IMR-90 (cell line): ENCODE results near the gene RNPEP. TPM values are rescaled to one million over a fixed set of nuclear protein-coding genes. Genes with fewer than 3 reads are reported as not detected.
A peak's percentile ranks its signal among the peaks of the same experiment; 100 is the strongest.

Source experiments
- ATAC-seq: fragments of 200-7000 bp; cut with Tn5 transposase; 2 replicates; pipeline ENCODE4 v1.9.1; 2020; ENCODE audit warnings: low read depth, mild to moderate bottlenecking, moderate library complexity
- BruUV-seq: library from RNA; stranded (reverse); fragments of 400-500 nt; replicated peaks from 2 replicates; lab custom pipeline; 2021; lab: Mats Ljungman, UMichigan
- CTCF ChIA-PET: fragments of 300-600 bp; formaldehyde crosslinking; extraction: SDS; loops from one replicate; lab custom pipeline; 2021; ENCODE audit warnings: antibody characterized with exemption; lab: Yijun Ruan, JAX
- POLR2A ChIA-PET: fragments of 300-600 bp; sonication (Branson Sonifier 250); formaldehyde crosslinking; loops from one replicate; lab custom pipeline; 2022; ENCODE audit warnings: antibody characterized with exemption; ENCODE audit not compliant: unreplicated experiment; lab: Charles Lee
- DNase-seq: peaks from one replicate; pipeline ENCODE4 v3.0.0; 2013
- H2AFZ ChIP-seq: replicated peaks from 2 replicates; pipeline ENCODE3; 2013; ENCODE audit warnings: low read length, mild to moderate bottlenecking; ENCODE audit not compliant: poor library complexity
- H2AK5ac ChIP-seq: 2 replicates; pipeline ENCODE4 v1.6.1; 2013; ENCODE audit warnings: low read depth, low read length, inconsistent platforms
- H2AK9ac ChIP-seq: replicated peaks from 2 replicates; pipeline ENCODE3; 2013; ENCODE audit warnings: mild to moderate bottlenecking, low read depth, low read length, moderate library complexity; ENCODE audit not compliant: poor library complexity
- H2BK120ac ChIP-seq: 2 replicates; pipeline ENCODE4 v1.6.1; 2013; ENCODE audit warnings: low read depth, low read length, inconsistent platforms
- H2BK15ac ChIP-seq: 3 replicates; pipeline ENCODE4 v1.6.1; 2013; ENCODE audit warnings: low read depth, low read length, inconsistent platforms
- H2BK20ac ChIP-seq: 2 replicates; pipeline ENCODE4 v1.6.1; 2013; ENCODE audit warnings: low read depth, mild to moderate bottlenecking, inconsistent platforms, low read length, moderate library complexity
- H2BK5ac ChIP-seq: 2 replicates; pipeline ENCODE4 v1.6.1; 2013; ENCODE audit warnings: mild to moderate bottlenecking, low read depth, low read length, inconsistent platforms; ENCODE audit not compliant: poor library complexity, severe bottlenecking
- H3K14ac ChIP-seq: replicated peaks from 2 replicates; pipeline ENCODE4 v1.6.1; 2013; ENCODE audit warnings: low read depth, low read length, inconsistent platforms
- H3K18ac ChIP-seq: 2 replicates; pipeline ENCODE4 v1.6.1; 2013; ENCODE audit warnings: low read depth, low read length, control low read depth
- H3K23ac ChIP-seq: 2 replicates; pipeline ENCODE4 v1.6.1; 2013; ENCODE audit warnings: low read depth, low read length, inconsistent platforms
- H3K27ac ChIP-seq: 2 replicates; pipeline ENCODE4 v1.5.1; 2013; ENCODE audit warnings: mild to moderate bottlenecking, control low read depth, low read length; ENCODE audit not compliant: insufficient read depth
- H3K27me3 ChIP-seq: 2 replicates; pipeline ENCODE4 v1.6.1; 2013; ENCODE audit warnings: low read length; ENCODE audit not compliant: control insufficient read depth, insufficient read depth
- H3K36me3 ChIP-seq: 2 replicates; pipeline ENCODE4 v1.6.1; 2013; ENCODE audit warnings: low read length, mixed read lengths; ENCODE audit not compliant: control insufficient read depth, insufficient read depth
- H3K4ac ChIP-seq: 2 replicates; pipeline ENCODE4 v1.6.1; 2013; ENCODE audit warnings: low read depth, low read length, inconsistent platforms
- H3K4me1 ChIP-seq: 2 replicates; pipeline ENCODE4 v1.6.1; 2013; ENCODE audit warnings: low read length, mixed read lengths; ENCODE audit not compliant: control insufficient read depth, insufficient read depth
- H3K4me2 ChIP-seq: 2 replicates; pipeline ENCODE4 v1.6.1; 2013; ENCODE audit warnings: low read depth, mild to moderate bottlenecking, control low read depth, low read length, moderate library complexity
- H3K4me3 ChIP-seq: 2 replicates; pipeline ENCODE4 v1.5.1; 2013; ENCODE audit warnings: low read depth, mild to moderate bottlenecking, control low read depth, low read length, moderate library complexity; ENCODE audit not compliant: insufficient read depth
- H3K56ac ChIP-seq: 2 replicates; pipeline ENCODE4 v1.6.1; 2013; ENCODE audit warnings: low read length, inconsistent platforms; ENCODE audit not compliant: insufficient read depth; ENCODE audit errors: extremely low read depth
- H3K79me1 ChIP-seq, 2 experiments: 2 replicates each; pipeline ENCODE4 v1.6.1; 2013; ENCODE audit warnings: low read length in 2 of 2, inconsistent platforms in 1 of 2, low read depth in 1 of 2
- H3K9ac ChIP-seq: 2 replicates; pipeline ENCODE4 v1.6.1; 2013; ENCODE audit warnings: low read depth, low read length, control low read depth
- H3K9me1 ChIP-seq: 2 replicates; pipeline ENCODE4 v1.6.1; 2013; ENCODE audit warnings: low read length, inconsistent platforms; ENCODE audit not compliant: insufficient read depth
- H3K9me3 ChIP-seq: 2 replicates; pipeline ENCODE4 v1.6.1; 2013; ENCODE audit warnings: low read length; ENCODE audit not compliant: control insufficient read depth, insufficient read depth
- H4K20me1 ChIP-seq: 2 replicates; pipeline ENCODE4 v1.6.1; 2013; ENCODE audit warnings: low read length, inconsistent platforms; ENCODE audit not compliant: insufficient read depth
- H4K5ac ChIP-seq: 2 replicates; pipeline ENCODE4 v1.6.1; 2013; ENCODE audit warnings: mild to moderate bottlenecking, low read depth, low read length, control low read depth
- H4K8ac ChIP-seq, 2 experiments: 2 replicates each; pipeline ENCODE4 v1.6.1; 2013; ENCODE audit warnings: low read depth in 2 of 2, low read length in 2 of 2, control low read depth in 1 of 2, inconsistent platforms in 1 of 2
- H4K91ac ChIP-seq: 2 replicates; pipeline ENCODE4 v1.6.1; 2013; ENCODE audit warnings: low read depth, low read length, inconsistent platforms; ENCODE audit not compliant: insufficient read depth
- BHLHE40 ChIP-seq: fragments of 150-350 bp; IDR thresholded peaks from 2 replicates; pipeline ENCODE4 v1.6.1; 2016; ENCODE audit warnings: mild to moderate bottlenecking, low read depth, low read length
- CEBPB ChIP-seq: IDR thresholded peaks from 2 replicates; pipeline ENCODE4 v1.6.1; 2012; ENCODE audit warnings: low read depth, low read length, improper control_type of control experiment
- CHD1 ChIP-seq: IDR thresholded peaks from 2 replicates; pipeline ENCODE4 v1.6.1; 2012; ENCODE audit warnings: low read depth, low read length, improper control_type of control experiment
- CTCF ChIP-seq: conservative IDR thresholded peaks from 2 replicates; pipeline ENCODE4 v1.5.1; 2012; ENCODE audit warnings: mild to moderate bottlenecking, low read depth, low read length, improper control_type of control experiment
- FOS ChIP-seq: fragments of 150-350 bp; IDR thresholded peaks from 2 replicates; pipeline ENCODE4 v1.6.1; 2016; ENCODE audit warnings: low read depth, low read length
- MAFK ChIP-seq: IDR thresholded peaks from 2 replicates; pipeline ENCODE4 v1.6.1; 2012; ENCODE audit warnings: low read depth, low read length, improper control_type of control experiment
- MAZ ChIP-seq: IDR thresholded peaks from 2 replicates; pipeline ENCODE4 v1.6.1; 2012; ENCODE audit warnings: low read depth, mild to moderate bottlenecking, low read length, improper control_type of control experiment, moderate library complexity, borderline replicate concordance
- MXI1 ChIP-seq: IDR thresholded peaks from 2 replicates; pipeline ENCODE4 v1.6.1; 2012; ENCODE audit warnings: low read depth, mild to moderate bottlenecking, low read length, moderate library complexity, borderline replicate concordance
- NFE2L2 ChIP-seq: fragments of 150-350 bp; IDR thresholded peaks from 2 replicates; pipeline ENCODE4 v1.6.1; 2016; ENCODE audit warnings: low read depth, mild to moderate bottlenecking, low read length
- POLR2A ChIP-seq: IDR thresholded peaks from 2 replicates; pipeline ENCODE4 v1.6.1; 2012; ENCODE audit warnings: mild to moderate bottlenecking, low read depth, low read length
- RAD21 ChIP-seq: IDR thresholded peaks from 2 replicates; pipeline ENCODE4 v1.6.1; 2012; ENCODE audit warnings: low read length, improper control_type of control experiment
- RCOR1 ChIP-seq: IDR thresholded peaks from 2 replicates; pipeline ENCODE4 v1.6.1; 2012; ENCODE audit warnings: mild to moderate bottlenecking, low read length, improper control_type of control experiment; ENCODE audit not compliant: insufficient replicate concordance
- SMC3 ChIP-seq: fragments of 150-350 bp; IDR thresholded peaks from 2 replicates; pipeline ENCODE4 v1.6.1; 2016; ENCODE audit warnings: low read depth, mild to moderate bottlenecking, antibody characterized with exemption, low read length, moderate library complexity
- USF2 ChIP-seq: fragments of 150-350 bp; IDR thresholded peaks from 2 replicates; pipeline ENCODE4 v1.6.1; 2017; ENCODE audit warnings: mild to moderate bottlenecking, antibody characterized with exemption, low read length, low read depth
- WGBS, 2 experiments: methylation state at CpG; one replicate each; pipeline versions ENCODE4 v1.1.5 to v1.1.7; 2013; ENCODE audit warnings: missing lambda C conversion rate in 2 of 2; ENCODE audit not compliant: insufficient read length in 1 of 2; ENCODE audit errors: extremely low coverage in 2 of 2; 5-methylcytosine and 5-hydroxymethylcytosine counted together
- dilution Hi-C: fragments of 300-500 bp; cut with HindIII; formaldehyde crosslinking; loops from one replicate; pipeline ENCODE4 v1.14.3; 2018; ENCODE audit warnings: low sequenced_read_pairs; ENCODE audit not compliant: unreplicated experiment
- in situ Hi-C: fragments of 300-500 bp; cut with MboI; formaldehyde crosslinking; loops from 3 replicates; pipeline ENCODE4 v1.14.3; 2019; ENCODE audit warnings: low sequenced_read_pairs, inconsistent platforms, mixed read lengths
- intact Hi-C: fragments of 100-400 bp; cut with micrococcal nuclease; formaldehyde crosslinking; loops from 2 replicates; pipeline ENCODE4 v1.10.0; 2022
- polyA plus RNA-seq, 3 experiments: library from polyadenylated mRNA; depleted of rRNA; stranded (reverse); fragments of >200 nt; gene quantifications; 2 replicates each; pipeline ENCODE4 v1.2.3, GENCODE V29; 2012; ENCODE audit warnings: low replicate concordance in 1 of 3
- total RNA-seq: library from RNA; depleted of rRNA; stranded (reverse); fragments of >200 nt; gene quantifications from 2 replicates; pipeline ENCODE4 v1.2.3, GENCODE V29; 2012

RNPEP gene
- total and polyA plus RNA-seq, 2 of the 4 experiments (the other 2 are of a cell fraction): 49.8 to 75.4 TPM

DNA sequence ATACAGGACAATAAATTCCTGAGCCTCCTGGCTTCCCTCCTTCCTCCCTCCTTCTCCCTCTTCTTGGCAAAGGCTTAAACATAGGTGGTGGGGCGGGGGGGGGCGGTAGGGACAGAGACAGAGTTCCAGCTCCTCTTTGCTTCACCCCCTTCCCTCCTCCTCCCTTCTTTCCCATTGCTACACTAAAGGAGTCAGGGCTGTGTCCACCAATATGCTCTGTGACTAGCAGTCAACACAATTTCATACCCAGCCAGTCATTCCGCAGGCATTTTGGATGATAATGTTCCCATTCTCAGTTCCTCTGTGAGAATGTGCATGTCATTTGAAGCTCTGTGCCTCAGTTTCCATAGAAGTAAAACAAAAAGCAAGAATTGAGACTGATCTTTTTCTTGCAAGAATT is 37.8 kb upstream of the RNPEP start:
- Histone ChIP-seq H2AK9ac (peak overlapping the region; percentile 51), H3K14ac (peak overlapping the region; percentile 95), H3K27ac (peak overlapping the region; percentile 0; the same call in 1 of the 2 replicates), H3K18ac (peak overlapping the region; percentile 23; the same call in 1 of the 2 replicates), H3K4me2 (peak overlapping the region; percentile 73), H3K9ac (peak overlapping the region; percentile 94), H3K4ac (peak overlapping the region; percentile 89; the same call in 1 of the 2 replicates), H3K23ac (peak overlapping the region; percentile 57), H3K56ac (peak overlapping the region; percentile 62; the same call in 1 of the 2 replicates), H3K4me3 (peak overlapping the region; percentile 72), H4K91ac (peak overlapping the region; percentile 24; the same call in 1 of the 2 replicates), H3K27me3 (no peaks in the 10 kb centered on the region), H4K20me1 (peaks cover 23% of the 10 kb centered on the region), H4K8ac (peak overlapping the region in 1 of 2 experiments; percentile 15; a peak in 1 of 4 replicates), H2BK5ac (peak overlapping the region; percentile 79), H3K36me3 (peaks cover 4% of the 10 kb centered on the region; the same call in 1 of the 2 replicates), H3K4me1 (peaks cover 31% of the 10 kb centered on the region), H3K9me3 (no peaks in the 10 kb centered on the region), H2AK5ac (0 out of 2 replicates have a peak overlapping the region, but pooled peaks have one; percentile 45), H2BK120ac (peak overlapping the region; percentile 53; the same call in 1 of the 2 replicates), H3K79me1 (peaks cover 20 to 66% of the 10 kb centered on the region in 2 experiments), H4K5ac (0 out of 2 replicates have a peak overlapping the region, but pooled peaks have one; percentile 38), H2AFZ (no peak overlapping the region), H2BK15ac (peak overlapping the region; percentile 34; the same call in 1 of the 3 replicates), H2BK20ac (no peak overlapping the region; the same call in 1 of the 2 replicates), H3K9me1 (peaks cover 28% of the 10 kb centered on the region)
- in situ Hi-C loops: no loop called here
- dilution Hi-C loops: no loop called here
- ChIA-PET POLR2A (interaction anchor here (2.1 to 2.9 kb wide), 2 partner anchors 41 to 49 kb away, joined by 7 to 24 read pairs; no protein-coding TSS in a partner anchor), CTCF (interaction anchor here (1.3 to 3.6 kb wide), 3 partner anchors 9 to 48 kb away, joined by 4 to 27 read pairs (median 6); no protein-coding TSS in a partner anchor)
- ATAC-seq: no peak
- peak; percentile 21 for DNase-seq
- no peak for TF ChIP-seq MAZ
- TF ChIP-seq CTCF: no peak
- TF ChIP-seq SMC3: no peak
- no peak for TF ChIP-seq FOS
- TF ChIP-seq POLR2A: no peak
- no peak for TF ChIP-seq CHD1
- no peak for TF ChIP-seq RAD21
- TF ChIP-seq MAFK: no peak
- TF ChIP-seq MXI1: no peak
- no peak for TF ChIP-seq CEBPB
- TF ChIP-seq BHLHE40: no peak
- no peak for TF ChIP-seq NFE2L2
- no peak for TF ChIP-seq RCOR1
- TF ChIP-seq USF2: no peak
- no TSS peak for BruUV-seq
- no CpG with 5 or more reads among the region's 3 CpGs for WGBS, 2 experiments
- intact Hi-C loops: no loop called here
